CD4-positive, alpha-beta T cell (primary cell): ENCODE results near the gene CMC2. TPM values are rescaled to one million over a fixed set of nuclear protein-coding genes. Genes with fewer than 3 reads are reported as not detected.
A peak's percentile ranks its signal among the peaks of the same experiment; 100 is the strongest.

Source experiments
- ATAC-seq: fragments of 200-7000 bp; cut with Tn5 transposase; one replicate; pipeline ENCODE4 v1.10.0; 2022; ENCODE audit warnings: mild to moderate bottlenecking; ENCODE audit not compliant: poor library complexity
- CTCF ChIA-PET: fragments of 350-600 bp; sonication (Branson Sonifier 250); formaldehyde crosslinking; loops from one replicate; lab custom pipeline; 2021; ENCODE audit warnings: antibody characterized with exemption, inconsistent platforms; lab: Charles Lee
- POLR2A ChIA-PET: fragments of 350-600 bp; sonication (Branson Sonifier 250); formaldehyde crosslinking; loops from one replicate; lab custom pipeline; 2021; ENCODE audit warnings: antibody characterized with exemption, inconsistent platforms; lab: Charles Lee
- DNase-seq, 14 experiments: peaks; one replicate each; pipeline ENCODE4 v3.0.0-alpha.2; 2013 to 2020; ENCODE audit warnings: mixed read lengths in 2 of 14
- H3K27ac ChIP-seq, 2 donors: one replicate each; pipeline versions ENCODE4 v1.5.1 to v1.7.0; 2013; ENCODE audit warnings: low read length in 2 of 2, low read depth in 1 of 2, mild to moderate bottlenecking in 1 of 2
- H3K27me3 ChIP-seq, 2 experiments: 1 replicate in 1 of 2; 2 replicates in 1 of 2; pipeline versions ENCODE4 v1.6.1 to v1.7.0; 2013; ENCODE audit warnings: low read length in 2 of 2, control low read depth in 1 of 2, mild to moderate bottlenecking in 1 of 2, moderate library complexity in 1 of 2; ENCODE audit not compliant: insufficient read depth in 2 of 2, control insufficient read depth in 1 of 2
- H3K36me3 ChIP-seq: one replicate; pipeline ENCODE4 v1.6.1; 2013; ENCODE audit warnings: low read length, control low read depth; ENCODE audit not compliant: insufficient read depth
- H3K4me1 ChIP-seq: one replicate; pipeline ENCODE4 v1.6.1; 2013; ENCODE audit warnings: low read length, control low read depth; ENCODE audit not compliant: insufficient read depth
- H3K4me3 ChIP-seq: one replicate; pipeline ENCODE4 v1.5.1; 2013; ENCODE audit warnings: mild to moderate bottlenecking, low read length, moderate library complexity
- H3K9me3 ChIP-seq, 2 experiments: 1 replicate in 1 of 2; 2 replicates in 1 of 2; pipeline versions ENCODE4 v1.6.1 to v1.7.0; 2013; ENCODE audit warnings: low read length in 2 of 2, mild to moderate bottlenecking in 2 of 2, control low read depth in 1 of 2, moderate library complexity in 1 of 2; ENCODE audit not compliant: control insufficient read depth in 1 of 2, insufficient read depth in 1 of 2
- H3K27ac Mint-ChIP-seq: one replicate; pipeline ENCODE4 v1.8.0; 2020; ENCODE audit warnings: mixed read lengths
- H3K27me3 Mint-ChIP-seq: one replicate; pipeline ENCODE4 v1.8.0; 2021; ENCODE audit warnings: mixed read lengths
- H3K36me3 Mint-ChIP-seq: one replicate; pipeline ENCODE4 v1.8.0; 2021; ENCODE audit warnings: low read depth, mixed read lengths
- H3K4me1 Mint-ChIP-seq: one replicate; pipeline ENCODE4 v1.8.0; 2021; ENCODE audit warnings: low read depth, mixed read lengths
- H3K4me3 Mint-ChIP-seq: one replicate; pipeline ENCODE4 v1.8.0; 2020; ENCODE audit warnings: mild to moderate bottlenecking, mixed read lengths
- H3K9me3 Mint-ChIP-seq: one replicate; pipeline ENCODE4 v1.8.0; 2020; ENCODE audit warnings: mixed read lengths
- intact Hi-C, 2 experiments: fragments of 100-400 bp; cut with DNase I in 1 of 2; cut with micrococcal nuclease in 1 of 2; formaldehyde crosslinking; loops; one replicate each; pipeline versions ENCODE4 v1.15.1 to v1.9.0; 2023 to 2025; cut with DNase I, micrococcal nuclease
- total RNA-seq, 174 experiments: library from RNA in 2 of 174; stranded (reverse) in 2 of 174; gene quantifications; one replicate each; pipeline ENCODE4 v1.2.3 and lab custom pipeline; 2021 to 2026
- TF ChIP-seq, protein P1 (sequence below): fragments of 200-600 bp; IDR thresholded peaks from one replicate; pipeline ENCODE4 v1.8.0; 2022; ENCODE audit warnings: antibody characterized with exemption, mild to moderate bottlenecking

Gene CMC2
- total RNA-seq, 2 experiments from 2014 or later = 67.7 to 68.8 TPM

DNA sequence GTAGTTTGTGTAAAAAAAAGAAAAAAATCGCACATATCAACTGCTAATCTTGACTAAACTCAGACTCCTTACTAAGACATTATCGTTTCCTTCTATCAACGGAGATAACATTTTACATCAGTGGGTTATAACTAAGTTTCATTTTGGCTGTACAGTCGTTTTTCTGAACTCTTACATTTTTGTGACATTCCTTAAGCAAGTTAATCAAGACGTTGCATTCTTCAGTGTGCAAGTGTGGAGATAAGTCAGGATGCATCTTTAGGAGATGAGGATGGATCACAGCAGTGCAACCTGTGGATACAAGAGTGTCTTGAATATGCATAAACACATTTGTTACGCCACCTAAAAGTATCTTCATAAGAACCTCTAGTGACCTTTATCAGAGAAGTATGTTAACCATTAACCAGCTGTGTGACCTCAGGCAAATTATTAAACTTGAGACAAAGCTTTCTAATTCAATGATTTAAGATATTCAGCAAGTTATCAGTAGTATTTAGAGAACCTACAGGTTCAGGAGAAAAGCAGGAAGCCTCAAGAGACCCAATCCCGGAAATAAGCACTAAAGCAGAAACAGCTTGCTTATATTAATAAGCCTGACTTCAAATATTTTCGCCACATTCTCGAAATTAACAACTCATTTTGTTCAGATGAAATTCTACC lies 9.4 kb downstream of the CMC2 start:
- ChIA-PET CTCF (interaction anchor here (0.7 to 1.6 kb wide), 2 partner anchors 10 to 38 kb away, joined by 4 to 5 read pairs; partner anchors contain the start of genes ATMIN, CENPN and CMC2), POLR2A (interaction anchor here (0.9 to 2.5 kb wide), 3 partner anchors 9 to 38 kb away, joined by 4 to 33 read pairs (median 6); partner anchors contain the start of genes ATMIN, CENPN and CMC2)
- Mint-ChIP-seq H3K27me3 (no peaks in the 10 kb centered on the region), H3K4me3 (peak overlapping the region; percentile 93), H3K27ac (peak overlapping the region; percentile 94), H3K9me3 (no peaks in the 10 kb centered on the region), H3K36me3 (peaks cover 29% of the 10 kb centered on the region), H3K4me1 (peaks cover 72% of the 10 kb centered on the region)
- Histone ChIP-seq H3K4me3 (peak overlapping the region; percentile 53), H3K9me3 (no peaks in the 10 kb centered on the region), H3K36me3 (no peaks in the 10 kb centered on the region), H3K27me3 (no peaks in the 10 kb centered on the region), H3K27ac (peak overlapping the region; percentile 34 to 73), H3K4me1 (peaks cover 4% of the 10 kb centered on the region)
- intact Hi-C loops = no loop called here
- ATAC-seq = peak; percentile 56
- DNase-seq = peak in 3 of 14 experiments; percentile 34 to 42 (median 40)
- TF ChIP-seq, protein P1, sequence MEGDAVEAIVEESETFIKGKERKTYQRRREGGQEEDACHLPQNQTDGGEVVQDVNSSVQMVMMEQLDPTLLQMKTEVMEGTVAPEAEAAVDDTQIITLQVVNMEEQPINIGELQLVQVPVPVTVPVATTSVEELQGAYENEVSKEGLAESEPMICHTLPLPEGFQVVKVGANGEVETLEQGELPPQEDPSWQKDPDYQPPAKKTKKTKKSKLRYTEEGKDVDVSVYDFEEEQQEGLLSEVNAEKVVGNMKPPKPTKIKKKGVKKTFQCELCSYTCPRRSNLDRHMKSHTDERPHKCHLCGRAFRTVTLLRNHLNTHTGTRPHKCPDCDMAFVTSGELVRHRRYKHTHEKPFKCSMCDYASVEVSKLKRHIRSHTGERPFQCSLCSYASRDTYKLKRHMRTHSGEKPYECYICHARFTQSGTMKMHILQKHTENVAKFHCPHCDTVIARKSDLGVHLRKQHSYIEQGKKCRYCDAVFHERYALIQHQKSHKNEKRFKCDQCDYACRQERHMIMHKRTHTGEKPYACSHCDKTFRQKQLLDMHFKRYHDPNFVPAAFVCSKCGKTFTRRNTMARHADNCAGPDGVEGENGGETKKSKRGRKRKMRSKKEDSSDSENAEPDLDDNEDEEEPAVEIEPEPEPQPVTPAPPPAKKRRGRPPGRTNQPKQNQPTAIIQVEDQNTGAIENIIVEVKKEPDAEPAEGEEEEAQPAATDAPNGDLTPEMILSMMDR = no peak

DNA sequence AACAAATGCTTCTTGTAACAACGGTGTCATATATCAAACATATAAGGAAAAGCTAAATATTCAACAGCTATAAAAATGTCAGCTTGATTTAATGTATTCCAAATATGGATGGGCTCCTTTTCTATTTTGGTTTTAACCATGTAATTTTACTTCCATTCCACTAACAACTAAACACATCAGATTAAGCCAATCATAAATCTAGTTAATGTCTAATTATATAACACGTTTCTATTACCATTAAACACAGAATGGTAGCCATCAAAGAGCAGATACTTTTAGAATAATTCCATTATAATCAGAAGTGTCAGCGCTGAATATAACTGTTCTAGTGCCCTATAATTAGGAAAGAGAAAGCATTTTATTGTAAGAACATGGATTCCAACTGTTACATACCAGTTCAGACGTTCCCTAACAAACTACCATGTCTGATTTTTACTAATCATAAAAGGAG lies 10.0 kb downstream of the CMC2 start:
- Histone ChIP-seq H3K27ac (peak overlapping the region; percentile 34 to 73), H3K4me1 (peaks cover 4% of the 10 kb centered on the region), H3K9me3 (no peaks in the 10 kb centered on the region), H3K27me3 (no peaks in the 10 kb centered on the region), H3K4me3 (peak overlapping the region; percentile 53), H3K36me3 (no peaks in the 10 kb centered on the region)
- TF ChIP-seq, protein P1 = no peak
- peaks cover 72% of the 10 kb centered on the region for H3K4me1 Mint-ChIP-seq
- H3K9me3 Mint-ChIP-seq = no peaks in the 10 kb centered on the region
- H3K27ac Mint-ChIP-seq = peak overlapping the region; percentile 94
- peak overlapping the region; percentile 93 for H3K4me3 Mint-ChIP-seq
- ChIA-PET CTCF (interaction anchor here (1.6 kb wide), 1 partner anchor 39 kb away, joined by 5 read pairs; the partner anchor contains the start of gene ATMIN), POLR2A (interaction anchor here (1.1 to 2.5 kb wide), 2 partner anchors 10 to 39 kb away, joined by 4 to 33 read pairs; partner anchors contain the start of genes ATMIN, CENPN and CMC2)
- ATAC-seq (peak; percentile 51), DNase-seq (peak in 1 of 14 experiments; percentile 35)
- no peaks in the 10 kb centered on the region for H3K27me3 Mint-ChIP-seq
- intact Hi-C loops = no loop called here
- H3K36me3 Mint-ChIP-seq = peaks cover 33% of the 10 kb centered on the region

DNA sequence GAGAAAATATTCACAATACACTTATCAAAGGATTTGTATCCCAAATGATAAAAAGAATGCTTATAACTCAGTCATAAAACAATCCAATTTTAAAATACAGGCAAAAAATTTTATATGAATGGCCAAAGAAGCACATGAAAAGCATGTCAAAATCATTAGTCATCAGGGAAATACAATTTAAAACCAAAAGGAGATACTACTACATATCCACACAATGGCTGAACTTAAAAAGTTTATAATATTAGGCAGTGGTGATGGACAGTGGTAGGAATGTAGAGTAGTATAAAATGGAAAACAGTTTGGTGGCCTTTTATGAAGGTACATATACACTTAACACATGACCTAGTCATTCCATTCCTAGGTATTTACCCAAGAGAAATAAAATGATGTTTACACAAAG lies 12.2 kb downstream of the CMC2 start:
- no peak overlapping the region for H3K27ac ChIP-seq
- peaks cover 4% of the 10 kb centered on the region for H3K4me1 ChIP-seq
- Mint-ChIP-seq H3K4me1 (peaks cover 74% of the 10 kb centered on the region), H3K27ac (no peak overlapping the region), H3K4me3 (peak overlapping the region; percentile 21), H3K9me3 (no peaks in the 10 kb centered on the region), H3K36me3 (peaks cover 49% of the 10 kb centered on the region), H3K27me3 (no peaks in the 10 kb centered on the region)
- ChIA-PET POLR2A (interaction anchor here (0.7 kb wide), 1 partner anchor 13 kb away, joined by 3 read pairs; the partner anchor contains the start of gene CENPN), CTCF (no interaction called here)
- peaks cover 7% of the 10 kb centered on the region for H3K36me3 ChIP-seq
- H3K27me3 ChIP-seq = no peaks in the 10 kb centered on the region
- no peaks in the 10 kb centered on the region for H3K9me3 ChIP-seq
- ATAC-seq (no peak), DNase-seq (no peak)
- TF ChIP-seq, protein P1 = no peak
- H3K4me3 ChIP-seq = no peak overlapping the region
- intact Hi-C loops = no loop called here
